ENCODE data around the gene STRAP. TPM values are rescaled to one million over a fixed set of nuclear protein-coding genes. Genes with fewer than 3 reads are reported as not detected.

STRAP gene
- total RNA-seq, 4 donors from 2014 or later: 26.5 to 38.8 (median 34.7) TPM

- TF ChIP-seq POLR2A (IDR thresholded peaks at IDR 0.05): no peak
- TF ChIP-seq CTCF (IDR thresholded peaks at IDR 0.05): no peak
- Histone ChIP-seq H3K27ac (no peak overlapping the region), H3K27me3 (no peaks in the 10 kb centered on the region), H3K36me3 (peaks cover 0 to 16% (median 0%) of the 10 kb centered on the region in 3 donors), H3K4me1 (peaks cover 0 to 24% (median 8%) of the 10 kb centered on the region in 4 donors), H3K9me3 (no peaks in the 10 kb centered on the region), H3K4me3 (no peak overlapping the region)
- no peak for DNase-seq
These were observed 4.3 kb downstream of the STRAP start for GRCh38 chr12:15886372-15887042.

GRCh38 chr12:15887043-15887817 is 5.0 kb downstream of the STRAP start:
- Histone ChIP-seq H3K9me3 (no peaks in the 10 kb centered on the region), H3K27ac (no peak overlapping the region), H3K27me3 (no peaks in the 10 kb centered on the region), H3K36me3 (peaks cover 0 to 20% (median 0%) of the 10 kb centered on the region in 3 donors), H3K4me1 (peaks cover 0 to 23% (median 8%) of the 10 kb centered on the region in 4 donors), H3K4me3 (no peak overlapping the region)
- no peak for DNase-seq
- TF ChIP-seq CTCF (IDR thresholded peaks at IDR 0.05) (no peak), POLR2A (IDR thresholded peaks at IDR 0.05) (no peak)

- Histone ChIP-seq H3K36me3 (peaks cover 0 to 47% (median 0%) of the 10 kb centered on the region in 3 donors), H3K4me3 (no peak overlapping the region), H3K27ac (no peak overlapping the region), H3K4me1 (peaks cover 0 to 11% (median 0%) of the 10 kb centered on the region in 4 donors), H3K9me3 (no peaks in the 10 kb centered on the region), H3K27me3 (no peaks in the 10 kb centered on the region)
- TF ChIP-seq CTCF (IDR thresholded peaks at IDR 0.05) (no peak), POLR2A (IDR thresholded peaks at IDR 0.05) (no peak)
- no peak for DNase-seq
These were observed 10.6 kb downstream of the STRAP start for GRCh38 chr12:15892645-15893259.

- DNase-seq: no peak
- no peak overlapping the region for H3K27ac ChIP-seq
- peaks cover 0 to 49% (median 0%) of the 10 kb centered on the region in 3 donors for H3K36me3 ChIP-seq
- no peaks in the 10 kb centered on the region for H3K9me3 ChIP-seq
- no peaks in the 10 kb centered on the region for H3K27me3 ChIP-seq
- peaks cover 0 to 8% (median 0%) of the 10 kb centered on the region in 4 donors for H3K4me1 ChIP-seq
- no peak overlapping the region for H3K4me3 ChIP-seq
- no peak for TF ChIP-seq CTCF (IDR thresholded peaks at IDR 0.05)
- TF ChIP-seq POLR2A (IDR thresholded peaks at IDR 0.05): no peak
These were observed 11.1 kb downstream of the STRAP start for GRCh38 chr12:15893260-15893659.

- Histone ChIP-seq H3K4me3 (no peak overlapping the region), H3K27me3 (no peaks in the 10 kb centered on the region), H3K9me3 (no peaks in the 10 kb centered on the region), H3K4me1 (peaks cover 0 to 3% (median 0%) of the 10 kb centered on the region in 4 donors), H3K27ac (no peak overlapping the region), H3K36me3 (peaks cover 0 to 51% (median 0%) of the 10 kb centered on the region in 3 donors)
- DNase-seq: no peak
- TF ChIP-seq POLR2A (IDR thresholded peaks at IDR 0.05): no peak
- no peak for TF ChIP-seq CTCF (IDR thresholded peaks at IDR 0.05)
These were observed 14.7 kb downstream of the STRAP start for GRCh38 chr12:15896867-15897266.
